ENCODE measurements around the gene AMBP. TPM values are rescaled to one million over a fixed set of nuclear protein-coding genes. Genes with fewer than 3 reads are reported as not detected.

The AMBP gene
- total RNA-seq, 8 experiments from 2014 or later, result 0.16 to 1.8 (median 0.45) TPM; not detected in 1

DNA sequence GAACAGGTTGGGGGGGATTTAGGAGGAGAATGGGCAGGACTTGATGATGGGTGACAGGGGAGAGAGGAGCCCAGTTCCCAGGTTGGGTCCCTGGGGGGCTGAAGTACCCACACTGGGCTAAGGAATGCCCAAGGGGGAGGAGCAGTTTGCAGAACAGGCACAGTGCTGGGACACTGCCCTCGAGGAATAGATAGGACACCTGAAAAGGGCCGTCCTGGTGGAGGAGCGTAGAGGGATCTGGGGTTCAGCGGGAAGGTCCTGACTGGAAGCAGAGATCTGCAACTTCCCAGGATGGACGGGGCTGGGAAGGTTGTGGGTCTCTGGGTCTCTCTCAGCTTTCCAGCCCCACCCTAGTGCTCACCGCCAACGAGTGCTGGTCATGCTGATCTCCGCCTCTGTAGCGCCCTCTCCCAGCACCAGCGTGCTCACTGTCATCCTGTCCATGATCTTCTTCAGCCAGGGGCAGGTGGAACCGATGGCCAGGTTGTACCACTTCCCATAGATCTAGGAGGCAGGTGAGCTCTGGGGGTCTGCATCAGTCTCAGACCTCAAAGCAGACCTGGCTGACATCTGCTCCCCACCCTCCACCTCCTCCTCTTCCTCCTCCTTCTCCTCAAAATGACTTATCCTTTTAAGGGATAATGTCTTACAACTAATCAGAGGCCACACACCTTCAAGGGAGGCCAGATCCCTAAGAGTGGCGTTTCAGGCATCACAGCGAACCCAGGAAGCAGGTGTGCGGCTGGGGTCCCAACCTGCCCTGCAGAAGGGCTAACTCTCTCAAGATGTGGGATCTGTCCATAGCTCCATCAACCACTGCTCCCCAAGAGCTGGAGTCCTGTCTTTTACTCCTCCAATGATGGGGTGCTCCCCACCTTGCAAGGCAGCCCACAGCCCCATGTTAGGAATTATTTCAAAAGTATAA, 1.6 kb downstream of the AMBP start:
- WGBS, 10 experiments, result 49 to 90% (median 82%) methylated on average over 2 to 8 of the region's 14 CpGs; no CpG with 5 or more reads in 3 of the 10 experiments
- H3K4me1 ChIP-seq (replicated peaks in 1 of 2), result peaks cover 0 to 2% of the 10 kb centered on the region in 2 donors
- H3K4me3 ChIP-seq, result no peak overlapping the region
- peak in 1 of 8 experiments; percentile 51 for ATAC-seq (replicated peaks in 6 of 8)
- no peak overlapping the region for H3K27ac ChIP-seq
- in situ Hi-C loops (cut with MboI; ENCODE audit: low pct_unique_long_range_greater_than_20kb in 2 of 9, low sequenced_read_pairs in 9 of 9, unreplicated experiment in 9 of 9), result loop anchor here in 3 of 9 experiments (25.0 kb wide), 1 partner anchor 211 kb away; no protein-coding TSS in a partner anchor

- peaks cover 0 to 2% of the 10 kb centered on the region in 2 donors for H3K4me1 ChIP-seq (replicated peaks in 1 of 2)
- ATAC-seq (replicated peaks in 6 of 8), result no peak
- in situ Hi-C loops (cut with MboI; ENCODE audit: low pct_unique_long_range_greater_than_20kb in 2 of 9, low sequenced_read_pairs in 9 of 9, unreplicated experiment in 9 of 9), result loop anchor here in 3 of 9 experiments (25.0 kb wide), 1 partner anchor 212 kb away; no protein-coding TSS in a partner anchor
- 20 to 81% (median 34%) methylated on average over 1 to 3 of the region's 4 CpGs; no CpG with 5 or more reads in 4 of the 10 experiments for WGBS, 10 experiments
- H3K4me3 ChIP-seq, result no peak overlapping the region
- H3K27ac ChIP-seq, result no peak overlapping the region
These were observed 2.5 kb downstream of the AMBP start for GRCh38 chr9:114075602-114076001.

GRCh38 chr9:114072184-114073140, 5.6 kb downstream of the AMBP start:
- in situ Hi-C loops (cut with MboI; ENCODE audit: low pct_unique_long_range_greater_than_20kb in 2 of 9, low sequenced_read_pairs in 9 of 9, unreplicated experiment in 9 of 9), result no loop called here
- WGBS, 10 experiments, result 18 to 91% (median 75%) methylated on average over 1 to 11 of the region's 14 CpGs; no CpG with 5 or more reads in 1 of the 10 experiments
- ATAC-seq (replicated peaks in 6 of 8), result peak in 2 of 8 experiments; percentile 58 to 77

GRCh38 chr9:114071197-114071795, 6.8 kb downstream of the AMBP start:
- no peak overlapping the region for H3K27ac ChIP-seq
- no peak for ATAC-seq (replicated peaks in 6 of 8)
- H3K4me1 ChIP-seq (replicated peaks in 1 of 2), result no peaks in the 10 kb centered on the region
- 0 to 100% (median 74%) methylated on average over 1 to 5 of the region's 7 CpGs; no CpG with 5 or more reads in 5 of the 10 experiments for WGBS, 10 experiments
- in situ Hi-C loops (cut with MboI; ENCODE audit: low pct_unique_long_range_greater_than_20kb in 2 of 9, low sequenced_read_pairs in 9 of 9, unreplicated experiment in 9 of 9), result no loop called here
- no peak overlapping the region for H3K4me3 ChIP-seq

More at GRCh38 chr9:114072184-114073140, 5.6 kb downstream of the AMBP start:
- no peak overlapping the region for H3K4me3 ChIP-seq
- no peak overlapping the region for H3K27ac ChIP-seq
- no peaks in the 10 kb centered on the region for H3K4me1 ChIP-seq (replicated peaks in 1 of 2)

GRCh38 chr9:114070188-114071103, 7.7 kb downstream of the AMBP start:
- 80 to 100% methylated on average over 1 to 2 of the region's 17 CpGs; no CpG with 5 or more reads in 8 of the 10 experiments for WGBS, 10 experiments
- no peak for ATAC-seq (replicated peaks in 6 of 8)
- in situ Hi-C loops (cut with MboI; ENCODE audit: low pct_unique_long_range_greater_than_20kb in 2 of 9, low sequenced_read_pairs in 9 of 9, unreplicated experiment in 9 of 9), result no loop called here

GRCh38 chr9:114069476-114070187, 8.5 kb downstream of the AMBP start:
- in situ Hi-C loops (cut with MboI; ENCODE audit: low pct_unique_long_range_greater_than_20kb in 2 of 9, low sequenced_read_pairs in 9 of 9, unreplicated experiment in 9 of 9), result no loop called here
- WGBS, 10 experiments, result 58 to 90% (median 75%) methylated on average over 1 to 2 of the region's 9 CpGs; no CpG with 5 or more reads in 6 of the 10 experiments
- H3K4me3 ChIP-seq, result no peak overlapping the region
- no peak for ATAC-seq (replicated peaks in 6 of 8)
- no peak overlapping the region for H3K27ac ChIP-seq
- H3K4me1 ChIP-seq (replicated peaks in 1 of 2), result no peaks in the 10 kb centered on the region

More at GRCh38 chr9:114070188-114071103, 7.7 kb downstream of the AMBP start:
- H3K4me3 ChIP-seq, result no peak overlapping the region
- no peak overlapping the region for H3K27ac ChIP-seq
- no peaks in the 10 kb centered on the region for H3K4me1 ChIP-seq (replicated peaks in 1 of 2)

GRCh38 chr9:114065304-114065703, 12.8 kb downstream of the AMBP start:
- ATAC-seq (replicated peaks in 6 of 8), result no peak
- no peaks in the 10 kb centered on the region for H3K4me1 ChIP-seq (replicated peaks in 1 of 2)
- no peak overlapping the region for H3K4me3 ChIP-seq
- H3K27ac ChIP-seq, result no peak overlapping the region
- in situ Hi-C loops (cut with MboI; ENCODE audit: low pct_unique_long_range_greater_than_20kb in 2 of 9, low sequenced_read_pairs in 9 of 9, unreplicated experiment in 9 of 9), result no loop called here
- 33 to 100% (median 80%) methylated on average over 1 to 5 of the region's 8 CpGs; no CpG with 5 or more reads in 1 of the 10 experiments for WGBS, 10 experiments

GRCh38 chr9:114061830-114062474, 16.1 kb downstream of the AMBP start:
- Histone ChIP-seq H3K4me1 (replicated peaks in 1 of 2) (peaks cover 13 to 14% of the 10 kb centered on the region in 2 donors), H3K4me3 (no peak overlapping the region), H3K27ac (no peak overlapping the region)
- ATAC-seq (replicated peaks in 6 of 8), result no peak
- in situ Hi-C loops (cut with MboI; ENCODE audit: low pct_unique_long_range_greater_than_20kb in 2 of 9, low sequenced_read_pairs in 9 of 9, unreplicated experiment in 9 of 9), result no loop called here
- 25 to 100% (median 75%) methylated on average over 1 to 2 of the region's 4 CpGs; no CpG with 5 or more reads in 6 of the 10 experiments for WGBS, 10 experiments

DNA sequence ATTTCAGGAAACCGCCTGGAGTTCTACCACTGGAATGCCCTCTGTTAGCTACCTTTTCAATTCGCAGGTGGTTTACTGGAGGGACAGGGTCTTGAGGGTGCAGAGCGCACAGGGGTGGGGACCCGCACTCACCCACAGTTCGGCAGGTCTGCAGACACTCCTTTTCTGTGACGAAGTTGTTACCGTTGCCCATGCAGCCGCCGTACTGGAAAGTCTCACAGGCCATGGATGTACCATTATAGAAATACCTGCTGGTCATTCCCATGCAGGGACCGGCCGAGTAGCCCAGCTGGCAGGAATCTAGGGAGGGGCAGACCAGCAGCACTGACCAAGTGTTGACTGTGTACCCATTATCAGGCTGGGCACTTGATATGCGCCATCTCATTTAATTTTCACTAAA, 16.8 kb downstream of the AMBP start:
- 80 to 100% (median 93%) methylated on average over 1 to 8 of the region's 12 CpGs; no CpG with 5 or more reads in 3 of the 10 experiments for WGBS, 10 experiments
- Histone ChIP-seq H3K4me3 (no peak overlapping the region), H3K4me1 (replicated peaks in 1 of 2) (peaks cover 13 to 14% of the 10 kb centered on the region in 2 donors), H3K27ac (no peak overlapping the region)
- in situ Hi-C loops (cut with MboI; ENCODE audit: low pct_unique_long_range_greater_than_20kb in 2 of 9, low sequenced_read_pairs in 9 of 9, unreplicated experiment in 9 of 9), result no loop called here
- no peak for ATAC-seq (replicated peaks in 6 of 8)

DNA sequence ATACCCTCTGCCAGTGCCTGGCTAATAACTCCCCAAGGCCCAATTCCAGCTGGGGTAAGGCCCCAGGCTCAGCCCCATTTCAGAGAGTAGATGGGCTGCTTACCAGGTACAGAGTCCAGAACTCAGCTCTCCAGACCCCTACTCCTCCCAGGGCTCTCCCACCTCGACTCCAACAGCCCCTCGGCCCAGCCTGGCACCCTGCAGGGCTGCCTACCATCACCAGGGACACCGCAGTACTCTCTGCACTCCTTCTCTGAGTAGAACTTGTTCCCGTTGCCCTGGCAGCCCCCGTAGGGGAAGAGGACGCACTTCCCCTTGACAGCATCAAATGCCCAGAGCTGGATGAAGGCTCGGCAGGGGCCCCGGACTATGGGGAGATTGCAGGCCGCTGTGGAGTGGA, 17.4 kb downstream of the AMBP start:
- 60 to 100% (median 75%) methylated on average over 1 to 5 of the region's 9 CpGs; no CpG with 5 or more reads in 6 of the 10 experiments for WGBS, 10 experiments
- Histone ChIP-seq H3K4me1 (replicated peaks in 1 of 2) (peaks cover 13 to 14% of the 10 kb centered on the region in 2 donors), H3K4me3 (no peak overlapping the region), H3K27ac (no peak overlapping the region)
- in situ Hi-C loops (cut with MboI; ENCODE audit: low pct_unique_long_range_greater_than_20kb in 2 of 9, low sequenced_read_pairs in 9 of 9, unreplicated experiment in 9 of 9), result no loop called here
- ATAC-seq (replicated peaks in 6 of 8), result peak in 2 of 8 experiments; percentile 6 to 59

DNA sequence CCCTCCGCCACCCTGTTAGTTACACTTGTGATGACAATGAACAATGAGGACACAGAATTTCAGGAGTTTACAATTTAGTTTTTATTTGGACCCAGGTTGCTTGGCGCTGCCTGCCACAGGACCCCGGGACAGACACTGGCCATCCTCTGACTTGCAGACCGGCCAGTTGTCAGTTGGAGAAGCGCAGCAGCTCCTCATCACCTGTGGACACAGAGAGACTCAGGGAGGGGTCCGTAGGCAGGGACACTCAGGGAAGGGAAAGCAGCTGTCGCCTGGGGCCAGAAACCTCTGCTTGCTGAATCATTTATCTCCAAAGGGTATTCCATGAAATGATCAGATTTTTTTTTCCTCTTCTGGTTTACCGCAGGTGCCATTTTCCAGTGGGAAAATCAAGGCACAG, 18.0 kb downstream of the AMBP start:
- H3K27ac ChIP-seq, result no peak overlapping the region
- H3K4me3 ChIP-seq, result no peak overlapping the region
- in situ Hi-C loops (cut with MboI; ENCODE audit: low pct_unique_long_range_greater_than_20kb in 2 of 9, low sequenced_read_pairs in 9 of 9, unreplicated experiment in 9 of 9), result no loop called here
- WGBS, 10 experiments, result 71 to 100% (median 93%) methylated on average over 1 to 4 of the region's 8 CpGs; no CpG with 5 or more reads in 4 of the 10 experiments
- H3K4me1 ChIP-seq (replicated peaks in 1 of 2), result peaks cover 13 to 14% of the 10 kb centered on the region in 2 donors
- ATAC-seq (replicated peaks in 6 of 8), result no peak

All from motor neuron (in vitro differentiated cells).